Vagina (tissue), 2 donors: ENCODE results near the gene PGRMC2.

Experiments used
- CTCF ChIP-seq, 3 experiments: fragments of 450-650 bp in 2 of 3; fragments of 200-600 bp in 1 of 3; sonication (generic) in 1 of 3; IDR thresholded peaks; one replicate each; pipeline ENCODE4 v1.5.1; 2017 to 2019; ENCODE audit warnings: antibody characterized with exemption in 3 of 3, mild to moderate bottlenecking in 2 of 3, moderate library complexity in 2 of 3
- POLR2A ChIP-seq, 2 donors: fragments of 450-650 bp; IDR thresholded peaks; one replicate each; pipeline ENCODE4 v1.6.1; 2017; ENCODE audit warnings: antibody characterized with exemption in 2 of 2, mild to moderate bottlenecking in 2 of 2, moderate library complexity in 2 of 2

- TF ChIP-seq POLR2A (IDR thresholded peaks at IDR 0.05) (no peak), CTCF (IDR thresholded peaks at IDR 0.05) (no peak)
These were observed 7.6 kb upstream of the PGRMC2 start for GRCh38 chr4:128295255-128295654.
